ENCODE results near the gene GOLGA6L22. TPM values are rescaled to one million over a fixed set of nuclear protein-coding genes. Genes with fewer than 3 reads are reported as not detected.
"Not testable (repeated sequence)": the region's sequence is repeated elsewhere in the genome, so short reads cannot be mapped to it uniquely, and the experiment has no call there.

Gene GOLGA6L22, protein sequence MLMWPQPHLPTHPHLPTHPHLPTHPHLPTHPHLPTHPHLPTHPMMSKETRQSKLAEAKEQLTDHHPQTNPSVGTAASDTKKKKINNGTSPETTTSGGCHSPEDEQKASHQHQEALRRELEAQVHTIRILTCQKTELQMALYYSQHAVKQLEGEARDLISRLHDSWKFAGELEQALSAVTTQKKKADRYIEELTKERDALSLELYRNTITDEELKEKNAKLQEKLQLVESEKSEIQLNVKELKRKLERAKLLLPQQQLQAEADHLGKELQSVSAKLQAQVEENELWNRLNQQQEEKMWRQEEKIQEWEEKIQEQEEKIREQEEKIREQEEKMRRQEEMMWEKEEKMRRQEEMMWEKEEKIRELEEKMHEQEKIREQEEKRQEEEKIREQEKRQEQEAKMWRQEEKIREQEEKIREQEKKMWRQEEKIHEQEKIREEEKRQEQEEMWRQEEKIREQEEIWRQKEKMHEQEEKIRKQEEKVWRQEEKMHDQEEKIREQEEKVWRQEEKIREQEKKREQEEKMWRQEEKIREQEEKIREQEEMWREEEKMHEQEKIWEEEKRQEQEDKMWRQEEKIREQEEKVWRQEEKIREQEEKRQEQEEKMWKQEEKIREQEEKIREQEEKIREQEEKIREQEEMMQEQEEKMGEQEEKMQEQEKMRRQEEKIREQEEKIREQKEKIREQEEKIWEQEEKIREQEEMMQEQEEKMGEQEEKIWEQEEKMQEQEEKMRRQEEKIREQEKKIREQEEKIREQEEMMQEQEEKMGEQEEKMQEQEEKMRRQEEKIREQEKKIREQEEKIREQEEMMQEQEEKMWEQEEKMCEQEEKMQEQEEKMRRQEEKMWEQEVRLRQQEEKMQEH
- not detected for total RNA-seq
- long read RNA-seq: 0 reads

DNA sequence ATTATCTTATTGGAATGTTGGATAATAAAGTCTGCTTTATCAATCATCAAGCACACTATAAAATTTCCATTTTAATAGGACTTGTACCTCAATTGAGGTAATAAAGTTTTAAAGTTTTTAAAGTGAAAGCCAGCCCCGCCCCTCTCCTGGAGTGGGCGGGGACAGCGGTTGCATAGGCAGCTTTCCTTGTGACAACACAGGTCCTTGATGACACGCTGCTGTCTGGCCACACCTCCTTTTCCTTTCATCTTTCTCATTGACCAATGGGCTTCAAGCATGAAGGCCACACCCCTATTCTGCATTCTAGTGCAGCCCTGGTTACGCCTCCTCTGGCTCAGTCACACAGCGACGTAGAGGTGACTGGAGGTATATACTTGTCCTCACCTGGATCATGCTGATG lies at the start of gene GOLGA6L22:
Gene GOLGA6L22 (plus strand): TSS at position 301 of the 400 bp plus-strand sequence. CDS start 91 bp downstream, at position 392.
- DNase-seq; intact Hi-C loops (cut with DNase I); H3K9me3 ChIP-seq; H3K27ac ChIP-seq; H3K36me3 ChIP-seq; H3K4me3 ChIP-seq; H3K27me3 ChIP-seq (ENCODE audit: low read depth); H3K4me1 ChIP-seq; ATAC-seq: not testable (repeated sequence)

DNA sequence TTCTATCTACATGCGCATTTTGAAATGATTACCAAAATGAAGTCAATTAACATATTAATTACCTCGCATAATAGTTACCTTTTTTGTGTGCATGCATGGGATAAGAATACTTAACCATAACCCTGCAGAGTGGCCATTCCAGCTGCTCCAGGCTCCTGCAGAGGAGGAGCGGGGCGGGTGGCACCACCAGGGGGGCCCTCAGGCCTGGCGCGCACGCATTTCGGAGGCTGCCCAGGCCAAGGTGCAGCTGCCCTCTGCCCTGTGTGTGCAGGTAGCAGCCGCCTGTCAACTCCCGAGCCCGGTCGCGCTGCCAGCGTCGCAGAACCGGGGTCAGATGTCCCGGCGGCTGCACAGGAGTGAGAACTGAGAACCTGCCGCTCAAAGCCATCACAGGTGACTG lies 41.4 kb upstream of the GOLGA6L22 start:
- intact Hi-C loops (cut with DNase I); H3K9me3 ChIP-seq: not testable (repeated sequence)

DNA sequence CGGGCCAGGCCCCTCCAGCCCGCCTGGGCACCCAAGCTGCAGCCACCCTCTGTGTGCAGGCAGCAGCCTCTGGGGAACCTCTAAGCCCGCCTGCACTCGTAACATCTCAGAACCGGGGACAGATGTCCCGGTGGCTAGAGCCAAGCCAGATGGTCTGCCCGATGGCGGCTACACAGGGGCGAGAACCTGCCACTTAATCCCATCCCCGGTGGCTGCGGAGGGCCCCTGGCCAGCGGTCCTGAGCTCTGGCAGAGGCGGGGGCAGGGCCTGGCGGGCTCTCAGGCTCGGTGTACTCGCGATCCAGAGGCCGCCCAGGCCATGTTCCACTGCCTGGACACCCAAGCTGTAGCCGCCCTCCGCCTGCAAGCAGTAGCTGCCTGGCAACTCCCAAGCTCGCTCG lies 40.9 kb upstream of the GOLGA6L22 start:
- intact Hi-C loops (cut with DNase I); DNase-seq: not testable (repeated sequence)
- peak; percentile 21 to 68 for ATAC-seq

More for the DNA sequence above, 41.4 kb upstream of the GOLGA6L22 start:
- not testable (repeated sequence) for H3K4me3 ChIP-seq; H3K27ac ChIP-seq; H3K27me3 ChIP-seq (ENCODE audit: low read depth); H3K4me1 ChIP-seq; ATAC-seq; H3K36me3 ChIP-seq; DNase-seq

DNA sequence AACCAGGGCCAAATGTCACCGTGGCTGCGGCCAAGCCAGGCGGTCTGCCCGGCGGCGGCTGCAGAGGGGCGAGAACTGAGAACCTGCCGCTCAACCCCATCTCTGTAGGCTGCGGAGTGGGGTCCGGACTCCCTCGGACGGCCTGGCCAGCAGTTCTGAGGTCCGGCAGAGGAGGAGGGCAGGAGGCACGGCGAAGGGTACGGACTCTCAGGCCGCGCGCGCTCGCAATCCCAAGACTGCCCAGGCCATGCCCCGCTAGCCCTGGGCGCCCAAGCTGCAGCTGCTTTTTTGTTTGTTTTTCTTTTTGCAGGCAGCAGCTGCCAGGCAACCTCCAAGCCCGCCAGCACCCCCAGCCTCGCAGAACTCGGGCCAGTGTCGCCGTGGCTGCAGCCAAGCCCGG lies 40.5 kb upstream of the GOLGA6L22 start:
- ATAC-seq: peak; percentile 26 to 68
- H3K4me3 ChIP-seq; intact Hi-C loops (cut with DNase I): not testable (repeated sequence)

More for the DNA sequence above, 40.9 kb upstream of the GOLGA6L22 start:
- H3K36me3 ChIP-seq; H3K27ac ChIP-seq; H3K4me3 ChIP-seq; H3K4me1 ChIP-seq; H3K9me3 ChIP-seq; H3K27me3 ChIP-seq (ENCODE audit: low read depth): not testable (repeated sequence)

DNA sequence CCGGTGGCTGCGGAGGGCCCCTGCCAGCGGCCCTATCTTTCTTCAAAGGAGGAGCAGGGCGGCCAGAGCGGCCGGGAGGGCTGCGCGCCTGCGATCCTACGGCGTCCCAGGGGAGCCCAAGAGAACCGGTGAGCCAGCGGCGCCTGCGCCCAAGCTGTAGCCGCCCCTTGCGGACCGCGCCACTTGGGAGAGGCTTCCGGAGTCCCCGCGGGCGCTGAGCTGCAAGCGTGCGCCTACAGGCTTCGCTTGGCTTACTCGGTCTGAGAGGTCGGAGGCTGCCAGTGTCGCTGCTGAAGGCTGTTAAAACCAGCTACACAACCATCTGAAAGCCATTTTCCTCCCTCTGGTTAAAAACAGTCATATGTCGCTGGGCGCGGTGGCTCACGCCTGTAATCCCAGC lies 40.0 kb upstream of the GOLGA6L22 start:
- DNase-seq (peak; percentile 39), ATAC-seq (peak in 1 of 2 donors; percentile 84)
- H3K27ac ChIP-seq; H3K4me1 ChIP-seq; H3K9me3 ChIP-seq; H3K27me3 ChIP-seq (ENCODE audit: low read depth); H3K36me3 ChIP-seq; H3K4me3 ChIP-seq; intact Hi-C loops (cut with DNase I): not testable (repeated sequence)

More for the DNA sequence above, 40.5 kb upstream of the GOLGA6L22 start:
- not testable (repeated sequence) for DNase-seq; H3K4me1 ChIP-seq; H3K36me3 ChIP-seq; H3K27ac ChIP-seq; H3K9me3 ChIP-seq; H3K27me3 ChIP-seq (ENCODE audit: low read depth)

DNA sequence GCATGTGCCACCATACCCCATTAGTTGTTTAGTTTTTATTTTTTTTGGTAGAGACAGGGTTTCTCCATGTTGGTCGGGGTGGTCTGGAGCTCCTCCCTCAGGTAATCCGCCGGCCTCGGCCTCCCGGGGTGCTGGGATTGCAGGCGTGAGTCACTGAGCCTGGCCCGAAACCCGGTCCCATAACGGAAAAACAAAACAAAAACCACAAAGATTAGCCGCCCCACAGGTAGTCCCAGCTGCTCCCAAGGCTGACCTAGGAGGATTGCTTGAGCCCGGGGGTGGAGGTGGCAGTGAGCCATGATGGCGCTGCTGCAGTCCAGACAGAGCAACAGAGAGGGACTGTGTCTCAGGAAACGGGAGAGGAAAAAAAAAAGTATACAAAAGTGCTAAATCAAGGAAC lies 38.4 kb upstream of the GOLGA6L22 start:
- H3K9me3 ChIP-seq; DNase-seq; H3K27ac ChIP-seq; H3K4me1 ChIP-seq; H3K4me3 ChIP-seq; H3K27me3 ChIP-seq (ENCODE audit: low read depth); ATAC-seq; intact Hi-C loops (cut with DNase I); H3K36me3 ChIP-seq: not testable (repeated sequence)

DNA sequence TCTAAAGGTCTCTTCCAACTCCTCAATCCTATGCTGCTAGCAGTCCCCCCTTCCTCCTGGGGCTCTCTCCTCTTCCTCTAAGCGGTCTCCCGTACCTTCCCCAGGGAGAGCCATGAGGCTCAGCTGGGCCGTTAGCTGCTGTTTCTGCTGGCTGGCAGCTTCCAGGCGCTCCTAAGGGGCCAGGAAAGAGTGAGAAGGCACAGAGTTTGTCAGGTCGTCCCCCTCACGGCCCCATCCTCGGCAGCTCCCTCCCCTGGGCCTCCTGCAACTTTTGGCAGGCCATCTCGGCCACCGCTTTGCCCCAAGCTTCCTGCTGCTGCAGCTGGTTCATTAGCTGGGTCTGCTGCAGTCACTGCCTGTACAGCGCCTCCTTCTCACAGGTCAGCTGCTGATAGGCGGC lies 29.3 kb upstream of the GOLGA6L22 start:
- H3K27ac ChIP-seq; ATAC-seq; H3K36me3 ChIP-seq; H3K9me3 ChIP-seq; H3K27me3 ChIP-seq (ENCODE audit: low read depth); H3K4me1 ChIP-seq; DNase-seq; H3K4me3 ChIP-seq; intact Hi-C loops (cut with DNase I): not testable (repeated sequence)

DNA sequence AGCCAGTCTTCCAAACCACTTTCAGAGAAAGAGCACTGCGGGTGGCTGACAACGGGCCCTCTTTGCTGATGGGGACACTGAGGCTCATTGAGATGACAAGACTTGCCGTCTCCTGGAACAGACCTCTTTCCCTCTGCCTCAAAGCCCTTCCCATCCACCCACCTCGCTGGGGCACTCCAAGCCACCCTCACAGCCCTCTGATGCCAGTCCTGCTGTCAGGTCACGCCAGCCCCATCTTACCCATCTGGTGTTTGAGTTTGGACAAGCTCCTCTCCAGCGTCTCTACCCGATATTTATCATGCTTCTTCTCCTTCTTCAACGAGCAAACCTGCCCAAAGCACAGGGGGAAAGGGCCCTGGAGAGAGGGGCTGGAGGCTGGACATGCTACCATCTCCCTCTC lies 27.0 kb upstream of the GOLGA6L22 start:
- H3K27ac ChIP-seq; intact Hi-C loops (cut with DNase I); H3K27me3 ChIP-seq (ENCODE audit: low read depth); H3K4me3 ChIP-seq; H3K4me1 ChIP-seq; DNase-seq; H3K36me3 ChIP-seq; ATAC-seq; H3K9me3 ChIP-seq: not testable (repeated sequence)

DNA sequence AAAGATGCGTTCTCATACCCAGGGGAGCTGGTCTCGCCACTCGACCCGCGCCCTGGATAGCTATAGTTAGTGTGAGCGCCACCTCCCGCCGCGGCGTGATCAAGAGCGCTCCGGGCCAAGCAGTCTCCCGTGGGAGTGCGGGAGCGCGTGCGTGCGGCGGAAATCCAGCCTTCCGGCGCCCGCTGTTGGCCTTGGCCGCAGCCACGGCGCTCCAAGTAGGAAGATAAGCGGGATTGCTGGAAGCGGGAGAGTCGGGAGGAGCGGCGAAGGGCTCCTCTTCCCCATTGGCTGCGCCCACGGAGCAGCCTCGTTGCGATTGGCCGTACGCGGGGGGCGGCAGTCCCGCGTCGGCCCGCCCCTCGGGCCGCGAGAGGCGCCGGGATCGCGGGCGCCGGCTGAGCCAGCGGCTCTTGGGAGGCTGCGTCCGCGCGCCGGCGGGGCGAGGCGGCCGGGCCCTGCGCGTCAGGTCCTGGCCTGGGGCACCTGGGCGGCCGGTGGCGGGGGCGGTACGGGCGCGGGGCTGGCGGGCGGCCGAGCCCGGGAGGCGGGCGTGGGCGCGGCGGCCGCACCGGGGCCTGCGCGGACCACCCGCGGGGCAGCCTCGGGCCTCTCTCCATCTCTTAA lies 35.9 kb downstream of the GOLGA6L22 start:
- H3K27me3 ChIP-seq (ENCODE audit: low read depth); H3K36me3 ChIP-seq; H3K9me3 ChIP-seq; ATAC-seq; intact Hi-C loops (cut with DNase I); H3K4me1 ChIP-seq; H3K27ac ChIP-seq: not testable (repeated sequence)
- peak; percentile 80 for DNase-seq
- peak overlapping the region; percentile 50 for H3K4me3 ChIP-seq

DNA sequence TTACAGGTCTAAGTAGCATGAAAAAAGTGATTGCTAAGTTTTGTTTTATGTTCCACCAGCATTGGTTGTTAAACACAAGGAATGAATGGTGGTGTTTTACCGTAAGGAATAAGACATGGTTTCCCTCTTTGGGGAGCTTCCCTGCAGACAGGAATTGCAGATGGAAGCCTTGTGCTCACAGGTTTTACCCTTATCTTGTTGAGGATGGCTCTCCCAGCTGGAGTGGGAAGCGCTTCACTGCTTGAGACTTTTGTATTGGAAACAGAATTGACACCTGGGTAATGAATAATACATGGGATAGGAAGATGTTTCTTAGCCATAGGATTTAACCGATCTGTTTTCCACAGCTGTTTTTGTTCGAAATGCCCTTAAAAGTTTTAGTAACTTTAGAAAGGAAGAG lies 38.5 kb downstream of the GOLGA6L22 start:
- H3K9me3 ChIP-seq; H3K4me1 ChIP-seq; DNase-seq; ATAC-seq; H3K4me3 ChIP-seq; H3K36me3 ChIP-seq; H3K27ac ChIP-seq; intact Hi-C loops (cut with DNase I); H3K27me3 ChIP-seq (ENCODE audit: low read depth): not testable (repeated sequence)

DNA sequence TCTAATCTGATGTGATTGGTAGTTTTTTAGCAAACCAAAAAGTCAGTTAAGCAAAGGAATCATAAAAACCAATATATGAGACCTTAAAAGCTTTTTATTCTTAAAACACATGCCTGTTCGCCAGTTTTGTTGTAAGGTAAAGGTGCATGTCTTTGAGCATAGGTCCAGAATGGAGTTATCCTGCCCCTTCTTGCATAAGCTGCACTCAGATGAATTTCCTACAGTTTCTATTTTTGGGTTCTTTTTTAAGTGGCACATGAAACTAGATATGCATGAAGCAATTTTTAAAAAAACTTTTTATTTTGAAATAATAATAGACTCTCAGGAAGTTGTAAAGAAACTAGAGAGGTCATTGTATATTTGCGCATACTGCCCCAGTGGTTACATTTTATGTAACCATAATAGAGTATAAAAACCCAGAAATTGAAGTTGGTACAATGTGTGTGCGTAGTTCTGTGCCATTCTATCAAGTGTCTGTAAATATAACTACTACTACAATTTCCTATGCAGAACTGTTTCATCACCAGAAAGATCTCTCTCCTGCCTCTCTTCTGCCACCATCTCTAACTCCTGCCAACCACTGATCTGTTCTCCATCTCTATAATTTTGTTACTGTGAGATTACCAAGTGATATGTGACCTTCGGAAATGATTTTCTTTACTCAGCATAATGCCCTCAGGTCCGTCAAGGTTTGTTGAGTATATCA lies 39.7 kb downstream of the GOLGA6L22 start:
- ATAC-seq: peak in 1 of 2 donors; percentile 48
- DNase-seq; H3K27ac ChIP-seq; H3K4me3 ChIP-seq; H3K27me3 ChIP-seq (ENCODE audit: low read depth); H3K4me1 ChIP-seq; intact Hi-C loops (cut with DNase I); H3K9me3 ChIP-seq; H3K36me3 ChIP-seq: not testable (repeated sequence)

DNA sequence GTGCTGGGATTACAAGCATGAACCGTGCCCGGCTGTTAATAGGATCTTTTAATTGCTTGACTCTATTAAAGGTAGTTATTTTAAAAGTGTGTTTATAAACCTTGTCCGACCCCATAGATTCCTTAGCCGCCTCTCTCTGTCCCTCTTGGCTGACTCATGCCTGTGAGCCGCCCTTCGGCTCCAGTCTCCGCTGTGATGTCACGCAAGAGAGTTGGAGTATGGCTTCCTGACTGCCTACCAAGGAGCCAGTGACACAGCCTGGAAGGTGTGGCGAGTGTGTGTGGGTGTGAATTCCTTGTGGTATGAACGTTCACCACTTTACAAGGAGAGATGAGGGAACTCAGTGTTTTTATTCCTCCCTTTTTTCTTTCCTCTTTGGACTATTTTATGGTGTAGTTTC lies 43.6 kb downstream of the GOLGA6L22 start:
- not testable (repeated sequence) for ATAC-seq, H3K4me1 ChIP-seq

DNA sequence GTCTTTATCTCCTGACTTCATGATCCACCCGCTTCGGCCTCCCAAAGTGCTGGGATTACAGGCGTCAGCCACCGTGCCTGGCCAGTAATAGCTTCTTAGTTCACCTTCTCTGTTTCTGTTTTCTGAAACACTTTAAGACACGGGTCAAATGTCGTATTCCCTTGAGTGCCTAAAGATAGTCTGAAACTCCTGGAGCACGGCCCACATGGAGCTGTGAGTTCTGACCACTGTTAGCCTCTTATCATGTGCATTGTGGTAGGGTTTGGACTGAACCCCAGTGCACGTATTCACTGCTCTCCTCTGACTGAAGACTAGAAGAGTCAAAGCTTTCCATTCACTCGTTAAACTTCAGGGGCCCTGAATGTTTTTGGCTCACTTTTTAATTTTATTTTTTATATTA lies 48.3 kb downstream of the GOLGA6L22 start:
- H3K36me3 ChIP-seq; H3K27me3 ChIP-seq (ENCODE audit: low read depth); H3K4me3 ChIP-seq; H3K4me1 ChIP-seq; H3K9me3 ChIP-seq; DNase-seq; H3K27ac ChIP-seq; ATAC-seq; intact Hi-C loops (cut with DNase I): not testable (repeated sequence)

More for the DNA sequence above, 43.6 kb downstream of the GOLGA6L22 start:
- H3K27me3 ChIP-seq (ENCODE audit: low read depth); H3K27ac ChIP-seq; H3K4me3 ChIP-seq; H3K36me3 ChIP-seq; H3K9me3 ChIP-seq; intact Hi-C loops (cut with DNase I); DNase-seq: not testable (repeated sequence)
